ENCODE results near the gene FMNL2.

Gene FMNL2

GRCh38 chr2:152620208-152620607 lies 285.2 kb downstream of the FMNL2 start:
- H3K27me3 ChIP-seq (ENCODE audit: low read length), result no peaks in the 10 kb centered on the region
- H3K36me3 ChIP-seq (ENCODE audit: low read length), result no peaks in the 10 kb centered on the region
- H2AFZ ChIP-seq (ENCODE audit: low read depth, low read length, severe bottlenecking), result no peak overlapping the region
- TF ChIP-seq EZH2phosphoT487 (conservative IDR thresholded peaks at IDR 0.05; ENCODE audit: low read length) (no peak), CTCF (IDR thresholded peaks at IDR 0.05; ENCODE audit: insufficient read depth, low read length, poor library complexity, severe bottlenecking) (no peak)
- H3K4me2 ChIP-seq (ENCODE audit: low read depth, low read length, poor library complexity, severe bottlenecking), result no peak overlapping the region
- no peak overlapping the region for H3K27ac ChIP-seq (ENCODE audit: low read depth, low read length)
- H3K9ac ChIP-seq (ENCODE audit: low read length), result no peak overlapping the region
- H3K9me2 ChIP-seq (replicated peaks; ENCODE audit: insufficient read depth, low read length), result no peaks in the 10 kb centered on the region
- H4K20me1 ChIP-seq (ENCODE audit: low read depth, low read length), result no peaks in the 10 kb centered on the region
- no peak overlapping the region for H3K4me3 ChIP-seq (ENCODE audit: insufficient read depth, low read length, poor library complexity, severe bottlenecking)
- H3F3A ChIP-seq (ENCODE audit: insufficient read depth), result no peaks in the 10 kb centered on the region
- no peaks in the 10 kb centered on the region for H3K79me2 ChIP-seq (ENCODE audit: insufficient read depth, low read length)
- H3K9me3 ChIP-seq (ENCODE audit: insufficient read depth, low read length), result no peaks in the 10 kb centered on the region

GRCh38 chr2:152620985-152621384 lies 286.0 kb downstream of the FMNL2 start:
- no peak overlapping the region for H3K9ac ChIP-seq (ENCODE audit: low read length)
- no peaks in the 10 kb centered on the region for H4K20me1 ChIP-seq (ENCODE audit: low read depth, low read length)
- no peaks in the 10 kb centered on the region for H3K9me2 ChIP-seq (replicated peaks; ENCODE audit: insufficient read depth, low read length)
- no peaks in the 10 kb centered on the region for H3K36me3 ChIP-seq (ENCODE audit: low read length)
- no peak overlapping the region for H3K27ac ChIP-seq (ENCODE audit: low read depth, low read length)
- no peaks in the 10 kb centered on the region for H3K9me3 ChIP-seq (ENCODE audit: insufficient read depth, low read length)
- no peak for TF ChIP-seq CTCF (IDR thresholded peaks at IDR 0.05; ENCODE audit: insufficient read depth, low read length, poor library complexity, severe bottlenecking)
- no peak for TF ChIP-seq EZH2phosphoT487 (conservative IDR thresholded peaks at IDR 0.05; ENCODE audit: low read length)
- no peaks in the 10 kb centered on the region for H3K79me2 ChIP-seq (ENCODE audit: insufficient read depth, low read length)
- no peak overlapping the region for H2AFZ ChIP-seq (ENCODE audit: low read depth, low read length, severe bottlenecking)
- H3K4me2 ChIP-seq (ENCODE audit: low read depth, low read length, poor library complexity, severe bottlenecking), result no peak overlapping the region
- H3F3A ChIP-seq (ENCODE audit: insufficient read depth), result no peaks in the 10 kb centered on the region
- H3K4me3 ChIP-seq (ENCODE audit: insufficient read depth, low read length, poor library complexity, severe bottlenecking), result no peak overlapping the region
- no peaks in the 10 kb centered on the region for H3K27me3 ChIP-seq (ENCODE audit: low read length)

GRCh38 chr2:152622219-152622618 lies 287.2 kb downstream of the FMNL2 start:
- no peak overlapping the region for H2AFZ ChIP-seq (ENCODE audit: low read depth, low read length, severe bottlenecking)
- H3K27ac ChIP-seq (ENCODE audit: low read depth, low read length), result no peak overlapping the region
- no peaks in the 10 kb centered on the region for H3K36me3 ChIP-seq (ENCODE audit: low read length)
- no peaks in the 10 kb centered on the region for H3F3A ChIP-seq (ENCODE audit: insufficient read depth)
- H3K9me3 ChIP-seq (ENCODE audit: insufficient read depth, low read length), result no peaks in the 10 kb centered on the region
- no peaks in the 10 kb centered on the region for H3K27me3 ChIP-seq (ENCODE audit: low read length)
- H3K4me2 ChIP-seq (ENCODE audit: low read depth, low read length, poor library complexity, severe bottlenecking), result no peak overlapping the region
- no peaks in the 10 kb centered on the region for H3K9me2 ChIP-seq (replicated peaks; ENCODE audit: insufficient read depth, low read length)
- no peak overlapping the region for H3K4me3 ChIP-seq (ENCODE audit: insufficient read depth, low read length, poor library complexity, severe bottlenecking)
- no peak overlapping the region for H3K9ac ChIP-seq (ENCODE audit: low read length)
- H3K79me2 ChIP-seq (ENCODE audit: insufficient read depth, low read length), result no peaks in the 10 kb centered on the region
- no peaks in the 10 kb centered on the region for H4K20me1 ChIP-seq (ENCODE audit: low read depth, low read length)
- TF ChIP-seq CTCF (IDR thresholded peaks at IDR 0.05; ENCODE audit: insufficient read depth, low read length, poor library complexity, severe bottlenecking), result no peak

Measured in SU-DHL-6 (cell line).